WERI-Rb-1 (cell line): ENCODE data around the gene YEATS4.

Source experiments
- DNase-seq: peaks from one replicate; pipeline ENCODE4 v3.0.0-alpha.2; 2020
- H3K27ac ChIP-seq: fragments of 250-450 bp; sonication (Bioruptor Pico); 2 replicates; pipeline ENCODE4 v1.5.1; 2020; ENCODE audit warnings: mild to moderate bottlenecking, moderate library complexity
- H3K27me3 ChIP-seq: fragments of 250-450 bp; sonication (Bioruptor Pico); 2 replicates; pipeline ENCODE4 v1.5.1; 2021; ENCODE audit warnings: mild to moderate bottlenecking, low read depth, moderate library complexity; ENCODE audit not compliant: insufficient read depth, severe bottlenecking
- H3K36me3 ChIP-seq: fragments of 250-450 bp; sonication (Bioruptor Pico); 2 replicates; pipeline ENCODE4 v1.5.1; 2020; ENCODE audit warnings: mild to moderate bottlenecking, moderate library complexity
- H3K4me3 ChIP-seq: 2 replicates; pipeline ENCODE4 v1.5.1; 2011; ENCODE audit warnings: low read depth, mild to moderate bottlenecking, control low read depth, low read length
- H3K9me3 ChIP-seq: fragments of 250-450 bp; sonication (Bioruptor Pico); 2 replicates; pipeline ENCODE4 v1.5.1; 2021; ENCODE audit warnings: mild to moderate bottlenecking, moderate library complexity; ENCODE audit not compliant: severe bottlenecking
- TF ChIP-seq, protein P1 (sequence below): IDR thresholded peaks from 2 replicates; pipeline ENCODE4 v1.5.1; 2011; ENCODE audit warnings: low read depth, mild to moderate bottlenecking, control low read depth, inconsistent platforms, low read length

Gene YEATS4

DNA sequence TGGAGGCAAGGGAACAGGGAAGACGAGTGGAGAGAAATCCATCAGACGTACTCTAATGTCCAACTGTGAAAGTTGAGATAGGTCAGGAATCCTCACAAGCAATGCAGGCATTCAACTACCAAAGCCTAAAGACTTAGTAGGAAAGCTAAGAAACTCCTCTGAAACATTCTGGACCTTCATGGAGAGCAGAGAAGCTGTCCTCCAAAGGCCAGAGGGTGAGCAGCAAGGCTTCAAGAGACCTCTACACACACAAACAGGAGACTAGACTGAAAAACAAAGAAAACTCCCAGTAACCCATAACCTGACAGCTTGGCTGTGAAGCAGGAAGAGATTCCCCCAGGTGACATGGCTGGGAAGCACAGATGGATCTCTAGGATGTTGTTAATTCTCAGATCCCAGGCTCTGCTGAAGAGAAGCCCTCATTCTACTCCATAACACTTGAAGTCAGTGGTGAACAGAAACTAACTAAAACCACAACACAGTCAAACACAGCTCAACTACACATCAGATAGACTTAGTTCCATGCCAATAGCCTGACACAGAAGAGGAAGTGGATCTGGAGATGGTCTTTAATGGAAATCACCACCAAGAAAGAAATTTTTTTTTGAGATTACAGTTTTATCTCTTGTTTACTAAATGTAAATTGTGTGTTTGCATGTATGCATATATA, 34.6 kb upstream of the YEATS4 start:
- H3K9me3 ChIP-seq = no peaks in the 10 kb centered on the region
- TF ChIP-seq, protein P1, sequence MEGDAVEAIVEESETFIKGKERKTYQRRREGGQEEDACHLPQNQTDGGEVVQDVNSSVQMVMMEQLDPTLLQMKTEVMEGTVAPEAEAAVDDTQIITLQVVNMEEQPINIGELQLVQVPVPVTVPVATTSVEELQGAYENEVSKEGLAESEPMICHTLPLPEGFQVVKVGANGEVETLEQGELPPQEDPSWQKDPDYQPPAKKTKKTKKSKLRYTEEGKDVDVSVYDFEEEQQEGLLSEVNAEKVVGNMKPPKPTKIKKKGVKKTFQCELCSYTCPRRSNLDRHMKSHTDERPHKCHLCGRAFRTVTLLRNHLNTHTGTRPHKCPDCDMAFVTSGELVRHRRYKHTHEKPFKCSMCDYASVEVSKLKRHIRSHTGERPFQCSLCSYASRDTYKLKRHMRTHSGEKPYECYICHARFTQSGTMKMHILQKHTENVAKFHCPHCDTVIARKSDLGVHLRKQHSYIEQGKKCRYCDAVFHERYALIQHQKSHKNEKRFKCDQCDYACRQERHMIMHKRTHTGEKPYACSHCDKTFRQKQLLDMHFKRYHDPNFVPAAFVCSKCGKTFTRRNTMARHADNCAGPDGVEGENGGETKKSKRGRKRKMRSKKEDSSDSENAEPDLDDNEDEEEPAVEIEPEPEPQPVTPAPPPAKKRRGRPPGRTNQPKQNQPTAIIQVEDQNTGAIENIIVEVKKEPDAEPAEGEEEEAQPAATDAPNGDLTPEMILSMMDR = no peak
- H3K4me3 ChIP-seq = no peak overlapping the region
- no peaks in the 10 kb centered on the region for H3K27me3 ChIP-seq
- DNase-seq = no peak
- no peak overlapping the region for H3K27ac ChIP-seq
- H3K36me3 ChIP-seq = no peaks in the 10 kb centered on the region

DNA sequence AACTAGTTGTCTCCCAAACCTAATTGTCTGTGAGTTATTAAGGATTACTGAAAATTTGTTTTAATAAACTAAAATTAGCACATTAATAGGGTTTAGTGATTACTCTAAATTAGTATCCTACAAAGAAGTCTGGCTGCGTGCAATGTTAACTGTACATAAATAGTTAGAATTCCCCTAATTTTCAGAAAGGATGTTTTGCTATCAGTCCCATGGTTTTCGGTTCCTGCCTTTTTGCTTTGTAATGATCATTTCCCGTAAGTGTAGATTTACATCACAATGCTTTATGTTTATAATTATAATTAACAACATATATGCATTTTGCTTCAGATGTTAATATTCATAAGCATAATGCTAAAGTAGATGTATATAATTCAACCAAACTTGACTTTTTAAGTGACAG, 31.1 kb upstream of the YEATS4 start:
- no peaks in the 10 kb centered on the region for H3K36me3 ChIP-seq
- H3K9me3 ChIP-seq = no peaks in the 10 kb centered on the region
- no peak for DNase-seq
- TF ChIP-seq, protein P1 = no peak
- no peak overlapping the region for H3K4me3 ChIP-seq
- H3K27me3 ChIP-seq = no peaks in the 10 kb centered on the region
- H3K27ac ChIP-seq = no peak overlapping the region

DNA sequence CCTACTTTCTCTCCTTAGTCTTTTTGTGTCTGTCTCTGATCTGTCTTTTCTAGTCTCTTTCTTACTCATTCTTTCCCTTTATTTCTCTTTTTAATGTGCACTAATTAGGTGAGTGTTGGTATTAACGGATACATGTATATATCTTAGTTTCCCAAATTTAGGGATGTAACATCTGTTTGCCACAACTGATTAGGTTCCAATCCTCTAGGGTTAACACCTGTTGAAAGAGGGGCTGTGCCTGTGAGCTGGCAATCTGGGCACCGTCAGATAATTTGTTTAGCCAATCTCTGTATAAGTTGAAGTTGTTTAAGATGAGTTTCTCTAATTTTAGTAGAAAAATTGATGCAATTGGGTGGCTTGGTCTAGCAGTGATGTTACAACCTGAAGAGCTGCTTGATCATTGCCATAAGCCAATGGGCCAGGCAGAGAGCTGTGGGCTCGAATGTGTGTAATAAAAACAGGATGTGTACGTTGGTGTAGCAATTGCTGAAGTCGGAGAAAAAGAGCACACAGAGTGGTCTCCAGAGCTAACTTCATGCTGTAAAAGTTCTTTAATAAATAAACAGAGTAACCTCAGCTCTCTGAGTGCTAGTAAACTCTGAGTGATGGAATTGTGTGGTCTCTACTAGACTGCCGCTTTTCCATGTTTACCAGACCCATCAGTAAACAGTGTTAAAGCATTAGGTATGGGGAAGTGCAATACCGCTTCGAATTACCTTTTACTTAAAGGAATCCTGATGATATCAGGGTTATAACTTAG, 29.7 kb upstream of the YEATS4 start:
- H3K4me3 ChIP-seq = no peak overlapping the region
- H3K36me3 ChIP-seq = no peaks in the 10 kb centered on the region
- H3K27me3 ChIP-seq = no peaks in the 10 kb centered on the region
- no peak overlapping the region for H3K27ac ChIP-seq
- H3K9me3 ChIP-seq = no peaks in the 10 kb centered on the region
- DNase-seq = no peak
- TF ChIP-seq, protein P1 = no peak

DNA sequence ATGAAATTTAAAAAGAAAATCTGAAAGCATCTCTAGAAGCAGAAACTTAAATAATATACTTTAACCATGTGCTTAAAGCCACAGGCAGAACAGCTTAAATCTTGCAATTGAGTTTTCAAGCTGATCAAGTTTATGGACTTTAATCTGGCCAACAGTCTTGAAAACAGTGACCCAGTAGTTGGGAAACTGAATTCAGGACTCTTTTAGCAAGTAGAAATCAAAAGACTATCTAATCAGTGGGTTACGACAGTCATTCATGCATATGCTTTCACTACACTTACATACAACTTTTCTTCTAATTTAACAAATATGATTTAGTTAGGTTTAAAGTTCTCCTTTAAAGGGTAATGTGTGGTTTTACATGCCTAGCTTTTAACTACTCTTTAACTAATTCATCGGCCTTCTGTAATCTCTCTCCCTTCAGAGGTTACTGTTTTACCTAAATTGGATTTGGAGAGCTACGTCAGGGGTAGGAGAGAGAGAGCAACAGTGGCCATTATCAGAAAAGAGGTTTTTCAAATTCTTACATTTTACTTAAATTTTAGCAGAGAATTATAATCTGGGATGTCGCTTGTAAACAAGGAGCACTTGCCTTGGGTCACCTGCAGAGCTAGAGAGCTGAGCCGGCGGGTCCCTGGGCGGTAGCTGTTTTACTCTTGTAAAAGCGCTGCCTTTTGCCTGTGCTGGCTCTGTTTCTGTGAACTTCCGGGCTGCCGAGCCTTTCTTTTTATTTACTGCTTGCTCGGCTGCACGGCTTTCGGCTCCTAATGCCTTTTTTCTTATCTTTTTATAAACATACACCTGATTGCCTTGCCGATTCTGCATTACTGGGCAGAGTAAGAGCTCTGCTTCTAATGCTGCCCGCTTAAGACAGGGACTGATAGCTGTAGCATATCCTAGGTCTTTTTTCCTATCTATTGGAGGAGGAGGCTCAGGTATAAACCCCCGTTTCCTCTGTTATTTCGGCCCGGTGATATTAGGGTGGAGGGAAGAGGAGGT, 28.8 kb upstream of the YEATS4 start:
- Histone ChIP-seq H3K27ac (no peak overlapping the region), H3K4me3 (peak overlapping the region; percentile 51), H3K27me3 (no peaks in the 10 kb centered on the region), H3K9me3 (no peaks in the 10 kb centered on the region), H3K36me3 (no peaks in the 10 kb centered on the region)
- TF ChIP-seq, protein P1 = no peak
- peak; percentile 16 for DNase-seq

DNA sequence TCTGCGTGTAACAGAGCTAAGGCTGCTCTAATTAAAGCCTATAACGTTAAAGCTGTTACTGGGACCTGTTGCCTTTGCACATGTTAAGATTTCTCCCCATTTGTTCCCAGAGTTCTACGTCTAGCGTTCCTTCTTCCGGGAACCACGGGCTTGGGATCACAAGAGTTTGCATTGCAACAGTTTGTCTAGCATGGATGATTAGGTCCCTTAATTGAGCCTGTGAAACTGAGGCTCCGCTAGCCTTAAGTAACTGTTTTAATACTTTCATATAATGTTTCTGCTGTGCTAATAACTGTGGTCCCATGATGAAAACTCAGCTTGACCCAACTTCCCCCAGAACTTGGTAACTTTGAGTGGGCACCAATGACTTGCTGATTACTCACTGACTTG, 28.0 kb upstream of the YEATS4 start:
- DNase-seq = no peak

More for the DNA sequence above, 28.0 kb upstream of the YEATS4 start:
- Histone ChIP-seq H3K36me3 (no peaks in the 10 kb centered on the region), H3K9me3 (no peaks in the 10 kb centered on the region), H3K27me3 (no peaks in the 10 kb centered on the region), H3K27ac (no peak overlapping the region), H3K4me3 (peak overlapping the region; percentile 51)
- TF ChIP-seq, protein P1 = no peak
